ENCODE results near the gene AK5. TPM values are rescaled to one million over a fixed set of nuclear protein-coding genes. Genes with fewer than 3 reads are reported as not detected.
A peak's percentile ranks its signal among the peaks of the same experiment; 100 is the strongest.

Gene AK5
- polyA plus RNA-seq, 3 donors = 3.7 to 4.0 (median 4.0) TPM

DNA sequence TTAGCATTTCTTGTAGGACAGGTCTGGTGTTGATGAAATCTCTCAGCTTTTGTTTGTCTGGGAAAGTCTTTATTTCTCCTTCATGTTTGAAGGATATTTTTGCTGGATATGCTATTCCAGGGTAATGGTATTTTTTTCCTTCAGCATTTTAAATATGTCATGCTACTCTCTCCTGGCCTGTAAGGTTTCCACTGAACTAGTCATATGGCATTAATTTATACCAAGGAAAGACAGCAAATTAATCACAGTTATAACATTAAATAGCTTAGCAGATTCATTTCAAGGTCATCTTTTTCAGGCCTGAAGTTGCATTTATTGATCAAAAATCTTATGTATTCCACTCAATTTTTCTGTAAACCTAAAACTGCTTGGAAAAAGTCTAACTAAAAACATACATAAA lies 54.9 kb downstream of the AK5 start:
- DNase-seq (ENCODE audit: extremely low read depth in 1 of 11, low read depth in 9 of 11, low spot score in 4 of 11) = no peak

DNA sequence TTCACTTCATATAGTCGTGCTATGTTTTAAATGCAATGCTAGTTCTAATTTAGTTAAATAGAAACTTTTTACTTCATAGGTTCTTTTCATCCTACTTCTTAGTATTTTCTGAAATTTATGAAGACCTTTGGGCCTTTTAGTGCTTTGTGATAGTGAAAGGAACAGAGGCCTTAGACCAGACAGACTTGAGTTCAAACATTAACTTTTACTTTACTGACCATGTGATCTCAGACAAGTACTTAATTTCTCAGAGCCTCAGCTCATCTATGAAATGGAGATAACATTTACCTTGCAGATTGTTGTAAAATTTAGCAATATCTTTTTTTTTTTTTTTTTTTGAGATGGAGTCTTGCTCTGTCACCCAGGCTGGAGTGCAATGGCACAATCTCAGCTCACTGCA lies 57.5 kb downstream of the AK5 start:
- DNase-seq (ENCODE audit: extremely low read depth in 1 of 11, low read depth in 9 of 11, low spot score in 4 of 11) = no peak

DNA sequence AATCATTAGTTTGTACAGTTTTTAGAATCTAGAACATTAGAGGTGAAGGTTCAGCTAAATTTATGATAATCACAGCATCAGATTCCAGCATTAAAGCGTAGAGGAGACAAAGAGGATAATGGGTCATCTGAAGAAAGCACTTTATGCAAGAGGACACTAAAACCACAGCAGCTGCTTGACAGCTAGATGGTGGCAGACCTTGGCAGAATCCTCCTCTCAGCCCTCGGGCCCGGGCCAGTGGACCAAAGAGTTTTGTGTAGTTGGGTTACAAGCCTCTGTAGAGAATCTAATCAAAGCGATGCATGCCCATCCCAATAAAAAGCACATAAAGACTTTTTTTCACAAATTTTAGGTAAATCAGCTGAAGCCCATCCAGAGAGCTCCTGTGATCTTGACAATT lies 59.4 kb downstream of the AK5 start:
- DNase-seq (ENCODE audit: extremely low read depth in 1 of 11, low read depth in 9 of 11, low spot score in 4 of 11) = no peak

DNA sequence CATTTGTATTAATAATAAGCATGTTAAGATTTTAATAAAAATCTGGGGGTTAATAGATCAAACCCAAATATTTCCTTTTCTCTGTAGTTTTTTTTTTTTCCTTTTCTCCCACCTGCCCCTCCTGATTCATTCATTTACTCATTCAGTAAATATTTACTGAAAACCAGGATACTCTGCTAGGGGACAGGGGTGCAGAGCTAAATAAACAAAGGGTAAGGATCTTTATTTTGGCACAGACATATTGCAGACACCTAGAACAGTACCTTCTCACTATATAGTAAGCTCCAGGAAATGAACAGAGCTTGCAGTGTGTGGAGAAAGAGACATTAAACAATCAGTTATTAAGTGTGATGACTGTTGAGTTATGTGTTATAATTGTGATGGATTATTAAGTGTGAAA lies 60.9 kb downstream of the AK5 start:
- no peak for DNase-seq (ENCODE audit: extremely low read depth in 1 of 11, low read depth in 9 of 11, low spot score in 4 of 11)

DNA sequence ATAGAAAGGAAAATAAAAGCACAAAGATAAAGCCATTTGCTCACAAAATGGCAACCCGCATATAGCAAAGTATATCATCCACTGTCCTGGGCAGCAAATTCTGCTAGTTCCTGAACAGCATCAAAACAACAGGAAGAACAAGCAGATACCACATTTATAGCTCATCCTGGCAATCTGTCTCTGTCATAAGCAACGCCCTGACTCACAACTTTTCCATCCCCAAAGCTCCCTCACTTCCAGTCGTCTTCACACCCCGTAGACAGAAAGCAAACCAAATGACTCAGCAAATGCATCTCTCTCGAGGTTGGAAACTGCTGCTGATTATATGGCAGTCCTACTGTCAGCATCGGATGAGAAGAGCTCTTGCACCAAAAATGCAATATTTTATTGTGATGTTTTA lies 65.8 kb downstream of the AK5 start:
- no peak for DNase-seq (ENCODE audit: extremely low read depth in 1 of 11, low read depth in 9 of 11, low spot score in 4 of 11)

DNA sequence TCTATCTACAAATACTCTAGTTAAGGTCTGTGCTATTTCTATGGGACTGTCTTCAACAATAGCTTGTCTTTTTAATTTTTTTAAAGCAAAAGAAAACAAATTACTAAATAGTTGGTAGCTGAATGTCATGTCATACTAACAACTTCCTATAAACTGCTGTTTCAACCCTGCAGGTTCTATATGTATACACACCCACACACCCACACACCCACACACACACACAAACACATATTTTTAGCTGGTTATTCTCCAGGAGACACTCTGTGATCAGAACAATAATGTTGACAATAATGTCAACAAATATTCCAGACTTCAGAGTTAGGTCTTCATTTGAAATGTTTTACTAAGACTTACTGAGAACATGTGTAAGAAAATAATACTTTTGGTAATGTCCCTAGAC lies 66.7 kb downstream of the AK5 start:
- no peak for DNase-seq (ENCODE audit: extremely low read depth in 1 of 11, low read depth in 9 of 11, low spot score in 4 of 11)

DNA sequence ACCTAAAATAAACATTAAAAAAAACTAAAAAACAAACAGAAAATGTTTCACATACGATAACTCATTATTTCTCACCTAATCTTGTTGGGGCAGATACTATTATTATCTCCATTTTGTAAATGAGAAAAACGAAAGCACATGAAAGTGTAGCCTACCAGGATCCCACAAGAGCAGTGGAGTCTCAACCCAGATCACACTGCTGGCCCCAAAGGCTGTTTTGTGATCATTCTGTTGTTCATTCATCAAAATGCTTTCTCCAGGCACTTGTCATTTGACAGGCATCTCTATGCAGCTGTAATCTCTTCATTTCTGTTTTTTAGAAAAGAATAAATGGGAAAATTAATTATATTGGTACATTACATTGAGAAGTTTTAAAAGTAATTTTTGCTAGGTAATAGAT lies 67.5 kb downstream of the AK5 start:
- no peak for DNase-seq (ENCODE audit: extremely low read depth in 1 of 11, low read depth in 9 of 11, low spot score in 4 of 11)

DNA sequence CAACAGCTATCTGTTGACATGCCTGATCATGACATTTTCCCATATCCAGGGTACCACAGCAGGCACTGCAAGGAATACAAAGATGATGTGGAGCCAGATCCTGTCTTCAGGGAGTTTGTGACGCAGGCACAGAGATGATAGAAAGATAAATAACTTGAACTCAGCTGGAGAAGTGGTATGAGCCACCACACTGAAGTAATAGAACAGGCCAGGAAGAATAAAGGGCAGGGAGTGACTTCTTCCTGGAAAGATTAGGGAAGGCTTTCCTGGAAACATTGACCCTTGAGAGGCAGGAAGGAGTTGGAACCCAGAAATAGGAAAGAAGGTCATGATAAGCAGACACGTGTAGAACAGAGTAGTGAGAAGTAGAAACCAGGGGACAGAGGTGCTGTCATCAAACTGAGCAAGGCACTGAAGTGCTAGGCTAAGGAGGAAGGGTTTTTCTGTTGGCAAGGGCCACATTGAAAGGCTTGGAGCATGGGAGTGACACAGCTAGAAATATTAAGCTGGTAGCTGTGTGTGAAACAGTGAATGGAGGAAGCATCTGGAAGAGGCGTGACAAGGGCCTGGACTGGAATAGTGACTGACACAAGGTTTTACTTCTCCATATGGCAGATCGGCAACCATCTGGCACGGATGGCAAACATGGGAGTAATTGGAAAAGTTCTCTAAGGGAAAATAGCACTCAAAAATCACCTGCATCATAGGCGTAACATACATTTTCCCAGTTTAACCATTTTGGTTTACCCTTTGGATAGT lies 68.4 kb downstream of the AK5 start:
- no peak for DNase-seq (ENCODE audit: extremely low read depth in 1 of 11, low read depth in 9 of 11, low spot score in 4 of 11)

DNA sequence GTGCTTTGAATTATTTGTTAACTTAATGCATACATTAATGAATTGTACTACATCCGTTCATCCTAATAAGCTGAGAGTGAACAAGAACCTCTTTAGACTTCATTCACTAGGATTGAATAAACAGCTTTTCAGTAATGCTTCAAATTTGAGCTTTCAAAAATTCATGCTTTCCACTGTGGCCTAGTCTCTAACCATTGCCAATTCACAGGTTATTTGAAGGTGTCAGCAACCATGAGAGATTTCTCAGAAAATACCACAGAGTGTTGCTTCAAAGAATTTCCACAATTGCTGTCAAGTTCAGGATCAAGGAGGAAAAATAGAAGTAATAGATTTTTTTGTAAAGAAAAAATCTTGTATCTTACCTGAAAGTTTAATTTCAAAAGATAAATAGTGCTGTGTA lies 72.7 kb downstream of the AK5 start:
- no peak for DNase-seq (ENCODE audit: extremely low read depth in 1 of 11, low read depth in 9 of 11, low spot score in 4 of 11)

DNA sequence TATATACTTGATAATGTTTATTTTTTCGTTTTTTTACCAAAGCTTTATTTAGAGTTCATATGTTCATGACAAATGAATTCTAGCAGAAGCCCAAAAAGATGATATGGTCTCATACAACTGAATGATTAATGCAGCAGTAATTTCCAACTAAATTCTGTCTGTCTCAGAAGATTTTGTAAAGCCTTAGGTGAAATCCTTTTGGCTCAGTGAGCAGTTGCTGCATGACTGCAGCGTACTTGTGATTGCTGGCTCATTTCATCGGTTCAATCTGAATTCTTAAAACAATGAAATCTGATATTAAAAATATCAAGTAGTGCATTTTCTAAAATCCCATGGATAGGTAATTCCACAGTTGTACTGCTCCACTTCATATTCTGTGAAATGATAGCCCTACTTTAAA lies 73.2 kb downstream of the AK5 start:
- no peak for DNase-seq (ENCODE audit: extremely low read depth in 1 of 11, low read depth in 9 of 11, low spot score in 4 of 11)

DNA sequence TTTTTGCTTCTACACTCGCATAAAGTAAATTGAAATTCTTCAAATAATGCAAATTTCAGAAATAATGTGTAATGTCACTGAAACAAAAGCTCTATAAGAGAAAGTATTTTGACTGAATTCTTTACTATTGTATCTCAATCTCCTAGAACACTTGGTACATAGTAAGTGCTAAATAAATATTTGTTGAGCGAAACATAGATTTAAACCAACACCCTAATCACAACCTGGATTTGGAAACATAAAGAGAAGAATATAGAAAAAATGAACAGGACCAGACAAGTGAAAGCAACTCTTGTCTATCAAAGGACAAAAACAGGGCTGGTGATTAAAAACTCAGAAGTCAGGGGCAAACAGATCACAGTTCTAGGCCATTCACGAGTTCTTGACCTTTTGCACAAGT lies 74.3 kb downstream of the AK5 start:
- DNase-seq (ENCODE audit: extremely low read depth in 1 of 11, low read depth in 9 of 11, low spot score in 4 of 11) = no peak

DNA sequence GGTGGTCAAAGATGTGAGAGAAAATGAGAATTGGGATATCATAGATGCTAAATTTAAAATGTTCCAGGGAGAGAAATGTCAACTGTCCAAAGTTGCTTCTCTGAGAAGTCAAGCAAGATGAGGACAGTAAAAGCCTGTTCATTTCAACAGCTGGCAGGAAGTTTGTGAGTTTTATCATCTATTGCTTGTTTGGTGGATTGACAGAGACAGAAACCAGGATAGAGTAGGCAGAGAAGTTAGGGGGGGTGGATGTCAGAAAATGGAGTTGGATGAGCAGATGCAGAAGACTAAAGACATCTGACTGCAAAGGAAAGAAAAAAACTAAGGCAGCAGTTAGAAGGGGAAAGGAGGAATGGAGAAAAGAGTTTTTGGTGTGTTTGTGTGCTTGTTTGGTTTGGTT lies 78.4 kb downstream of the AK5 start:
- no peak for DNase-seq (ENCODE audit: extremely low read depth in 1 of 11, low read depth in 9 of 11, low spot score in 4 of 11)

DNA sequence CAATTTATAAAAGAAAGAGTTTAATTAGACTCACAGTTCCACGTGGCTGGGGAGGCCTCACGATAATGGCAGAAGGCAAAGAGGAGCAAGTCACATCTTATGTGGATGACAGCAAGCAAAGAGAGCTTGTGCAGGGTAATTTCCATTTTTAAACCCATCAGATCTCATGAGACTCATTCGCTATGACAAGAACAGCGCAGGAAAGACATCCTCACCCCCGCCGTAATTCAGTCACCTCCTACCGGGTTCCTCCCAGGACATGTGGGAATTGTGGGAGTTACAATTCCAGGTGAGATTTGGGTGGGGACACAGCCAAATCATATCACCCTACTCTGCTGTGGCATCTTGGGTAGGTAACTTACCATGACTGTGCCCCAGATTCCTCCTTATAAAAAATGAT lies 79.8 kb downstream of the AK5 start:
- DNase-seq (ENCODE audit: extremely low read depth in 1 of 11, low read depth in 9 of 11, low spot score in 4 of 11) = no peak

DNA sequence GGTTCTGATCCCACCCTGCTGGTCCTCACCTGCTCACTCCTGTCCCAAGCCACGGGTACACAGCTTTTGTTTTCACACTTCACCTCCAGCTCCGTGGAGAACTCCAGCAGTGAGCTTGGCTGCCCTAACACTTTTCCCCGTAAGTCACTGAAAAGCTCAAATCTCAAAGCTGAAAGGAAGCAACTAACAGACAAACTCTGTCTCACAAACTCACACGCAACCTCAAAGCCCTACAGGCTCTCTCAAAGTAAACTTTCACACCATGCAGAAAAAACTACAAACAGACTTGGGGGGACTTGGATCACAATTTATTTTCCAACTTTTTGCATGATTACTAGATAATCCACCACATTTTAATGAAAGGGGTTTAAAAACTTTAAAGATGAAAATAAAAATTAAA lies 88.3 kb downstream of the AK5 start:
- no peak for DNase-seq (ENCODE audit: extremely low read depth in 1 of 11, low read depth in 9 of 11, low spot score in 4 of 11)

DNA sequence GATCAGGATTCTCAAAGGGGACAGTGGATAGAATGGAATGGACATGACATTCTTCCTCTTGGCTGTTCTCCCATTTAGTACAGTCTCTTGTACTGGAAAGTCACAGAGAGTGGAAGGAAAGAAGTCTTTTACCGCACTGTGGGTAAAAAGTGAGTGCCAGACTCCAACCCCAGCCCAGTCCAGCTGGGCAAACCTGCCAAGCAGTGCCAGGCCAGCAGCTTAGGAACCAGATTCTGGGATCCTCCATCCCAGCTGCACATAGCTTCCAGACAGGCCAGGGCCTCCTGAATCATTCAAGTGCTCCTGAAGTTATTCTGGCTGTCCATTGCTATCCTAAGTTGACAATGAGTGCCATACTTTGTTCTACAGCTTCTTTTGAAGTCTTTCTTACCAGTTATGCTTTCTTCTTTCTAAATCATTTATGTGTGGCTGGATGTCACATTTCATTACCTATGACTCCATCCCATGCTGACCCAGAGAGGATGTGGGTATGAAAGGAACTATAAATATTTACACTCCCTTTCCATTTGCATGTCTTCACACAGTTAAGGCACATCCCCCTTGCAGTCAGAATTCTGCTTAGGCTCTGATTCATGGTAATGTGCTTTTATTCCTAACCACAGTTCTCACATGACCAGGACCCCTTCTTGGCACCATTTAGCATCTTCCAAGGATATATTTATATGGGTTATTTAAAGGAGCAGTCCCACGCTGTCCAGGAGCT lies 88.9 kb downstream of the AK5 start:
- no peak for DNase-seq (ENCODE audit: extremely low read depth in 1 of 11, low read depth in 9 of 11, low spot score in 4 of 11)

DNA sequence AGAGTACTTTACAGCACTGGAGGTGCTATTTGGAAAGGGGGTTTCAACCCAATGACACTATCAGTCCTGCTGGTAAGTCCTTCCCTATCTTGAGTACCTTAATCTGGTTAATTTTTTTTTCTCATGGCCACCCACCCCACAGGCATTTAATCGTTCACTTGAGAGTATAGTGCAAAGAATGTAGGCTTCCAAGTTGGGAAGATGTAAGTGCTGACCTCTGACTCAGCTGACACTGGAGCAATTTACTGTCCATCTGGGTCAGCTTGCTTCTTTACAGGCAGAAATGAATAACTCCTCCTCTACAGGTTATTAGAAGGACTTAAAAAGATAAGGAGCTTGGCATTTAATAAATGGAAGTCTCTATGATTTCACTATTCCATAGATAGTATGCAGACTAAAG lies 89.6 kb downstream of the AK5 start:
- DNase-seq (ENCODE audit: extremely low read depth in 1 of 11, low read depth in 9 of 11, low spot score in 4 of 11) = no peak

DNA sequence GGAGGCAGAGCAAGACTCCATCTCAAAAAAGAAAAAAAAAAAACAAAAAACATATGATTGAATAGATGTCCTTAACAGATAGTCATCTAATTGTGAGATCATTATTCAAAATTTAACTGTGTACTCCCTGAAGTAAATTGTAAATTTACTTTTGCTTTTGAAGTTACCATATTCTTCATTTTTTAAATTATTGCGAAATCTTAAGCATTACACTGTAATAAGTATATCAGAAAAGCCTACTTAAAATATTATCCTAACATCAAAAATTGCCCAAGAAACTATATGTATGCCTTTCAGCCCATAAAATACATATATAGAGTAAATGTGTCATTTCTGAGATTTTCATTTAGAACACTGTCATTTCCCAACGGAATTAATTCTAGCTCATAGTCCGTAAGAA lies 91.9 kb downstream of the AK5 start:
- DNase-seq (ENCODE audit: extremely low read depth in 1 of 11, low read depth in 9 of 11, low spot score in 4 of 11) = no peak

DNA sequence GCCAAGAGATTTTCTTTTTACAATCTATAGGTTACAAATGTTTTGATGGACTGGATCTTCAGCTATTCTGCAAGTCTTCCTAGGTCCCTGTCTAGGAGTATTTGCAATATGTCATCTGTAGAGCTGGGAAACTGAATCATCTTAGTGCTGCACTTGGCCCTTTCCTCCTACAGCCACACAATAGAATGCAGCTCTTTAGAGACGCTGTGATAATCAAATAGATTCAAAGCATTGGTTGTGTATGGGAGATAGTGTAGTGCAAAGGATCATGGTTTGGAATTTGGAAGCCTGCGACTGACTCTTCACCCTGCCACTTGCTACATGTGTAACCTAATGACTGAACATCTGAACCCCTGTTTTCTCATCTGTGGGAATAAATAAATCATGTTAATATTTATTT lies 93.7 kb downstream of the AK5 start:
- no peak for DNase-seq (ENCODE audit: extremely low read depth in 1 of 11, low read depth in 9 of 11, low spot score in 4 of 11)

DNA sequence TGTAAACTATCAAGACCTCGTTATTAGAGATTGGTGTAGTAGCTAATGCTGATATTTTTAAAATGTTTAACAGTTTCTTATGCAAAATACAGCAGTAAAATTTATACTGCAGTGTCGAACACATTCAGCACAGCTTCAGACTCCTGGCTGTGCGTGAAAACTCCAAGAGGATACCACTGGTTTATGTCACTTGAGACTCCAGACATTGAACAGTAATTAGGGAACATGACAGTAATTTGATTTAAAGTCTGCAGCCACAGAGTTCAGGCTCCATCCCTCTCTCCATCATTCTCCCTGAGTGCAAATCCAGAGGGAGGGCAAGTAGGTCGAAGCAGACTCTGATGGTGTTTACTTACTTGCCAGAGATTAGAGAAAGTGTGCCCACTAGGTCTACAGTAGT lies 94.2 kb downstream of the AK5 start:
- no peak for DNase-seq (ENCODE audit: extremely low read depth in 1 of 11, low read depth in 9 of 11, low spot score in 4 of 11)

DNA sequence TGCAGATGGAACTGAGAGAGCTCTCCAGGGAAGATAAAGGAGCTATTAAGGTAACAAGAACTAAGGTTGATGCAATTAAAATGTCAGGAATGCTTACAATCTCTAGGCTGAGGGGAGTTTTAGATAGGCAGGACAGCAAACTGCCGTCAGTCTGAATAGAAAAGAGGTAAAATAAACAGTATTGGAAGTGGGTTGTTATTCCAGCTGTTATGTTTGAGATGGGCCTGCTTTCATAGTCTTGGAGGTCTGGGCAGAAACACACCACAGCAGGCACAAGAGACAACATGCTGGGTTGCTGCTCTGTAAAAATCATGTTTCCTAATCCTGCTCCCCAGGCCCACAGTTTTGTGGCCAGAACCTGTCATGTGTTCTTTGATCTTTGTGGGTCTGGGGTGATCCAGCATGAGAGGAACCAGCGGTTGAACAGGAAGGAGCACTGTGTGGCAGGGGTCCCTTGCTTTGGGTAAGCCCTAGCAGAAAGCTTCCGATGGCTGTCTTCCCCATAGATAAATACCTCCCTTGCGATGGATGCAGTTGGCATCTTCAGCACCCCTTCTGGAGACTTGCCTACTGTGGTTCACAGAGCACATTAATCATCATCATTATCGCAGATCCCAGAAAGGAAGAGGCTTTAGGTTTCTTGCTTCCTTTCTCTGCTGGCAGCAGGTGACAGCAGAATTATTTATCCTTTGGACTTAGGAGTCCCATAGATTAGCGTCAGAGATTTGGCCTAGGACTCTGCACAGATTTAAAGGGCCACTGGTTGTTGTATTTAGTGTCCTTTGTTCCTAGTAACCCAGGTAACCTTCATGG lies 97.1 kb downstream of the AK5 start:
- peak in 2 of 11 donors; percentile 7 to 9 for DNase-seq (ENCODE audit: extremely low read depth in 1 of 11, low read depth in 9 of 11, low spot score in 4 of 11)

All from renal cortex interstitium (tissue), 11 donors.